Measurements from ENCODE around the gene ATAD1.

ATAD1 gene

GRCh38 chr10:87771871-87772500 lies 46.0 kb downstream of the ATAD1 start:
- TF ChIP-seq ZNF274 (IDR thresholded peaks at IDR 0.05; ENCODE audit: low read depth, low read length) (no peak), SUZ12 (IDR thresholded peaks at IDR 0.05; ENCODE audit: extremely low read depth, insufficient read depth, insufficient read length) (no peak), YY1 (IDR thresholded peaks at IDR 0.05; ENCODE audit: insufficient read depth, insufficient read length) (no peak)
- Histone ChIP-seq H3K4me3 (ENCODE audit: insufficient read length, low read depth) (no peak overlapping the region), H3K36me3 (ENCODE audit: insufficient read depth, insufficient read length, low read length) (peaks cover 30% of the 10 kb centered on the region), H3K4me1 (ENCODE audit: insufficient read depth, insufficient read length) (no peaks in the 10 kb centered on the region), H3K27me3 (ENCODE audit: insufficient read depth, insufficient read length) (no peaks in the 10 kb centered on the region), H3K9me3 (ENCODE audit: insufficient read depth, low read length) (no peaks in the 10 kb centered on the region), H3K9ac (ENCODE audit: insufficient read length, low read depth) (no peak overlapping the region)
- DNase-seq (ENCODE audit: low read depth, low spot score), result no peak

GRCh38 chr10:87767253-87767652 lies 50.8 kb downstream of the ATAD1 start:
- peaks cover 47% of the 10 kb centered on the region for H3K36me3 ChIP-seq (ENCODE audit: insufficient read depth, insufficient read length, low read length)
- H3K27me3 ChIP-seq (ENCODE audit: insufficient read depth, insufficient read length), result no peaks in the 10 kb centered on the region
- H3K9ac ChIP-seq (ENCODE audit: insufficient read length, low read depth), result no peak overlapping the region
- TF ChIP-seq SUZ12 (IDR thresholded peaks at IDR 0.05; ENCODE audit: extremely low read depth, insufficient read depth, insufficient read length) (no peak), YY1 (IDR thresholded peaks at IDR 0.05; ENCODE audit: insufficient read depth, insufficient read length) (no peak), ZNF274 (IDR thresholded peaks at IDR 0.05; ENCODE audit: low read depth, low read length) (no peak)
- H3K4me1 ChIP-seq (ENCODE audit: insufficient read depth, insufficient read length), result no peaks in the 10 kb centered on the region
- no peak overlapping the region for H3K4me3 ChIP-seq (ENCODE audit: insufficient read length, low read depth)
- no peaks in the 10 kb centered on the region for H3K9me3 ChIP-seq (ENCODE audit: insufficient read depth, low read length)
- no peak for DNase-seq (ENCODE audit: low read depth, low spot score)

GRCh38 chr10:87765666-87766376 lies 52.2 kb downstream of the ATAD1 start:
- Histone ChIP-seq H3K4me3 (ENCODE audit: insufficient read length, low read depth) (no peak overlapping the region), H3K9ac (ENCODE audit: insufficient read length, low read depth) (no peak overlapping the region), H3K27me3 (ENCODE audit: insufficient read depth, insufficient read length) (no peaks in the 10 kb centered on the region), H3K9me3 (ENCODE audit: insufficient read depth, low read length) (no peaks in the 10 kb centered on the region), H3K4me1 (ENCODE audit: insufficient read depth, insufficient read length) (no peaks in the 10 kb centered on the region), H3K36me3 (ENCODE audit: insufficient read depth, insufficient read length, low read length) (peaks cover 40% of the 10 kb centered on the region)
- TF ChIP-seq YY1 (IDR thresholded peaks at IDR 0.05; ENCODE audit: insufficient read depth, insufficient read length), result no peak
- no peak for TF ChIP-seq SUZ12 (IDR thresholded peaks at IDR 0.05; ENCODE audit: extremely low read depth, insufficient read depth, insufficient read length)
- TF ChIP-seq ZNF274 (IDR thresholded peaks at IDR 0.05; ENCODE audit: low read depth, low read length), result no peak
- DNase-seq (ENCODE audit: low read depth, low spot score), result no peak

- no peak overlapping the region for H3K4me3 ChIP-seq (ENCODE audit: insufficient read length, low read depth)
- H3K4me1 ChIP-seq (ENCODE audit: insufficient read depth, insufficient read length), result no peaks in the 10 kb centered on the region
- peaks cover 43% of the 10 kb centered on the region for H3K36me3 ChIP-seq (ENCODE audit: insufficient read depth, insufficient read length, low read length)
- H3K9me3 ChIP-seq (ENCODE audit: insufficient read depth, low read length), result no peaks in the 10 kb centered on the region
- H3K27me3 ChIP-seq (ENCODE audit: insufficient read depth, insufficient read length), result no peaks in the 10 kb centered on the region
- DNase-seq (ENCODE audit: low read depth, low spot score), result no peak
- TF ChIP-seq ZNF274 (IDR thresholded peaks at IDR 0.05; ENCODE audit: low read depth, low read length), result no peak
- no peak overlapping the region for H3K9ac ChIP-seq (ENCODE audit: insufficient read length, low read depth)
Observed at GRCh38 chr10:87764072-87764934, 53.7 kb downstream of the ATAD1 start.

GRCh38 chr10:87763086-87763861 lies 54.8 kb downstream of the ATAD1 start:
- Histone ChIP-seq H3K36me3 (ENCODE audit: insufficient read depth, insufficient read length, low read length) (peaks cover 41% of the 10 kb centered on the region), H3K4me3 (ENCODE audit: insufficient read length, low read depth) (no peak overlapping the region), H3K9ac (ENCODE audit: insufficient read length, low read depth) (no peak overlapping the region), H3K9me3 (ENCODE audit: insufficient read depth, low read length) (no peaks in the 10 kb centered on the region), H3K4me1 (ENCODE audit: insufficient read depth, insufficient read length) (no peaks in the 10 kb centered on the region), H3K27me3 (ENCODE audit: insufficient read depth, insufficient read length) (no peaks in the 10 kb centered on the region)
- DNase-seq (ENCODE audit: low read depth, low spot score), result no peak
- TF ChIP-seq ZNF274 (IDR thresholded peaks at IDR 0.05; ENCODE audit: low read depth, low read length) (no peak), SUZ12 (IDR thresholded peaks at IDR 0.05; ENCODE audit: extremely low read depth, insufficient read depth, insufficient read length) (no peak), YY1 (IDR thresholded peaks at IDR 0.05; ENCODE audit: insufficient read depth, insufficient read length) (no peak)

- Histone ChIP-seq H3K4me3 (ENCODE audit: insufficient read length, low read depth) (no peak overlapping the region), H3K9ac (ENCODE audit: insufficient read length, low read depth) (no peak overlapping the region), H3K36me3 (ENCODE audit: insufficient read depth, insufficient read length, low read length) (peaks cover 35% of the 10 kb centered on the region), H3K9me3 (ENCODE audit: insufficient read depth, low read length) (no peaks in the 10 kb centered on the region), H3K4me1 (ENCODE audit: insufficient read depth, insufficient read length) (no peaks in the 10 kb centered on the region), H3K27me3 (ENCODE audit: insufficient read depth, insufficient read length) (no peaks in the 10 kb centered on the region)
- TF ChIP-seq YY1 (IDR thresholded peaks at IDR 0.05; ENCODE audit: insufficient read depth, insufficient read length) (no peak), SUZ12 (IDR thresholded peaks at IDR 0.05; ENCODE audit: extremely low read depth, insufficient read depth, insufficient read length) (no peak), ZNF274 (IDR thresholded peaks at IDR 0.05; ENCODE audit: low read depth, low read length) (no peak)
- DNase-seq (ENCODE audit: low read depth, low spot score), result no peak
Observed at GRCh38 chr10:87761892-87762291, 56.1 kb downstream of the ATAD1 start.
